Lung (tissue), 12 donors: ENCODE data around the gene CNTRL. TPM values are rescaled to one million over a fixed set of nuclear protein-coding genes. Genes with fewer than 3 reads are reported as not detected.

ENCODE experiments used
- ATAC-seq: fragments of 200-7000 bp; cut with Tn5 transposase; one replicate; pipeline ENCODE4 v1.9.1; 2020; ENCODE audit warnings: moderate number of reproducible peaks; ENCODE audit not compliant: insufficient read depth, low FRiP score
- DNase-seq, 3 donors: peaks; one replicate each; pipeline ENCODE4 v3.0.0-alpha.2; 2013 to 2017
- H3K27ac ChIP-seq, 2 donors: one replicate each; pipeline ENCODE4 v1.5.1; 2013; ENCODE audit warnings: mild to moderate bottlenecking in 2 of 2, moderate library complexity in 2 of 2, control low read depth in 1 of 2, inconsistent platforms in 1 of 2, low read depth in 1 of 2, low read length in 1 of 2
- H3K27me3 ChIP-seq, 3 donors: one replicate each; pipeline ENCODE4 v1.5.1; 2013; ENCODE audit warnings: low read length in 2 of 3; ENCODE audit not compliant: control insufficient read depth in 3 of 3, insufficient read depth in 3 of 3
- H3K36me3 ChIP-seq, 4 donors: one replicate each; pipeline ENCODE4 v1.5.1; 2013; ENCODE audit warnings: low read length in 4 of 4, mild to moderate bottlenecking in 1 of 4, moderate library complexity in 1 of 4; ENCODE audit not compliant: control insufficient read depth in 4 of 4, insufficient read depth in 4 of 4
- H3K4me1 ChIP-seq, 5 donors: one replicate each; pipeline ENCODE4 v1.5.1; 2013; ENCODE audit warnings: low read length in 5 of 5, mild to moderate bottlenecking in 2 of 5, moderate library complexity in 1 of 5; ENCODE audit not compliant: control insufficient read depth in 5 of 5, insufficient read depth in 5 of 5
- H3K4me3 ChIP-seq: one replicate; pipeline ENCODE4 v1.5.1; 2013; ENCODE audit warnings: mild to moderate bottlenecking, control low read depth, moderate library complexity
- H3K9ac ChIP-seq, 2 donors: one replicate each; pipeline ENCODE4 v1.5.1; 2013; ENCODE audit warnings: low read length in 2 of 2, control low read depth in 1 of 2; ENCODE audit not compliant: insufficient read depth in 1 of 2
- H3K9me3 ChIP-seq, 4 donors: one replicate each; pipeline ENCODE4 v1.5.1; 2013; ENCODE audit warnings: low read length in 3 of 4, mild to moderate bottlenecking in 1 of 4, moderate library complexity in 1 of 4; ENCODE audit not compliant: control insufficient read depth in 4 of 4, insufficient read depth in 3 of 4
- WGBS, 2 donors: extraction: QIAGEN DNeasy Blood & Tissue Kit; methylation state at CpG; one replicate each; pipeline ENCODE4 v1.1.7; 2013; 5-methylcytosine and 5-hydroxymethylcytosine counted together
- polyA plus RNA-seq, 2 donors: library from polyadenylated mRNA; stranded (reverse); fragments of 200-250 nt; gene quantifications; one replicate each; pipeline ENCODE4 v1.2.1, GENCODE V29; 2013
- total RNA-seq, 2 donors: library from RNA; depleted of rRNA in 1 of 2; stranded (reverse); fragments of >200 nt in 1 of 2; gene quantifications; one replicate each; pipeline ENCODE4 v1.2.1, GENCODE V29; 2014 to 2021
- TF ChIP-seq, protein P1 (sequence below): IDR thresholded peaks from 2 replicates; pipeline ENCODE4 v1.5.1; 2012; ENCODE audit warnings: mild to moderate bottlenecking; ENCODE audit errors: control extremely low read depth, extremely low read depth
- donor health status: control.
- donor health status: control.
- donor health status: Bipolar disorder and iron deficiency.
- donor health status: healthy.
- donor health status: DM: yes; HTN: yes; CAD: no.

The CNTRL gene
- total and polyA plus RNA-seq, 4 donors, result 9.5 to 42.9 (median 18.3) TPM

DNA sequence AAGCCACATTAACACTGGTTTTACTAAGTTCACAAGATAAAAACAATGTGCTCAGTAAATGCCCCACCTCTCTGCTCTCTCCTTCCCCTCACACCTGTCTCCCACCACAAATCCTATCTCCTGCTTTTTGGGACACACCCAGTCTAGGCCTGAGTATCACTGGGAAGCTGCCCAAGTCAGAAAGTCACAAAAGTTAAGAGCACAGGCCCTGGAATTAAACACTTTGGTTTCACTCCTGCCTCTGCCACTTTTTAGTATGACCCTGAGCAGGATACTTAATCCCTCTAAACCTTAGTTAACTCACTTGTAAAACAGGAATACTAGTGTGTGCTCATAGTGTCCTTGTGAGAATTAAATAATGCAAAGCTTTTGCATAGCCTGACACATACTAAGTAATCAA is 36.0 kb upstream of the CNTRL start:
- DNase-seq (no peak), ATAC-seq (no peak)
- no peaks in the 10 kb centered on the region for H3K9me3 ChIP-seq
- H3K27ac ChIP-seq, result no peak overlapping the region
- H3K27me3 ChIP-seq, result no peaks in the 10 kb centered on the region
- H3K9ac ChIP-seq, result no peak overlapping the region
- H3K36me3 ChIP-seq, result peaks cover 0 to 4% (median 0%) of the 10 kb centered on the region in 4 donors
- no peak overlapping the region for H3K4me3 ChIP-seq
- TF ChIP-seq, protein P1, sequence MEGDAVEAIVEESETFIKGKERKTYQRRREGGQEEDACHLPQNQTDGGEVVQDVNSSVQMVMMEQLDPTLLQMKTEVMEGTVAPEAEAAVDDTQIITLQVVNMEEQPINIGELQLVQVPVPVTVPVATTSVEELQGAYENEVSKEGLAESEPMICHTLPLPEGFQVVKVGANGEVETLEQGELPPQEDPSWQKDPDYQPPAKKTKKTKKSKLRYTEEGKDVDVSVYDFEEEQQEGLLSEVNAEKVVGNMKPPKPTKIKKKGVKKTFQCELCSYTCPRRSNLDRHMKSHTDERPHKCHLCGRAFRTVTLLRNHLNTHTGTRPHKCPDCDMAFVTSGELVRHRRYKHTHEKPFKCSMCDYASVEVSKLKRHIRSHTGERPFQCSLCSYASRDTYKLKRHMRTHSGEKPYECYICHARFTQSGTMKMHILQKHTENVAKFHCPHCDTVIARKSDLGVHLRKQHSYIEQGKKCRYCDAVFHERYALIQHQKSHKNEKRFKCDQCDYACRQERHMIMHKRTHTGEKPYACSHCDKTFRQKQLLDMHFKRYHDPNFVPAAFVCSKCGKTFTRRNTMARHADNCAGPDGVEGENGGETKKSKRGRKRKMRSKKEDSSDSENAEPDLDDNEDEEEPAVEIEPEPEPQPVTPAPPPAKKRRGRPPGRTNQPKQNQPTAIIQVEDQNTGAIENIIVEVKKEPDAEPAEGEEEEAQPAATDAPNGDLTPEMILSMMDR, result no peak
- H3K4me1 ChIP-seq, result no peaks in the 10 kb centered on the region

DNA sequence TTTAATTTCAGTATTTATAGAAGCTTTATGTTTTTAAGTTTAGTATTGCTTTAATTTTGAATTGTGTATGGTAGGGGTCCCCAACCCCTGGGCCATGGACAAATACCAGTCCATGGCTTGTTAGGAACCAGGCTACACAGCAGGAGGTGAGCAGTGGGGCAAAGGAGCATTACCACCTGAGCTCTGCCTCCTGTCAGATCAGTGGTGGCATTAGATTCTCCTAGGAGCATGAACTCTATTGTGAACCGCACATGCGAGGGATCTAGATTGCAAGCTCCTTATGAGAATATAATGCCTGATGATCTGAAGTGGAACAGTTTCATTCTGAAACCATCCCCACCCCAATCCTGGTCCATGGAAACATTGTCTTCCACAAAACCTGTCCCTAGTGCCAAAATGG is 26.6 kb upstream of the CNTRL start:
- 74 to 85% methylated on average over 2 of the region's 2 CpGs for WGBS, 2 donors
- H3K9ac ChIP-seq, result no peak overlapping the region
- no peak overlapping the region for H3K27ac ChIP-seq
- no peaks in the 10 kb centered on the region for H3K4me1 ChIP-seq
- H3K4me3 ChIP-seq, result no peak overlapping the region
- no peak for DNase-seq
- no peaks in the 10 kb centered on the region for H3K9me3 ChIP-seq
- no peaks in the 10 kb centered on the region for H3K36me3 ChIP-seq
- H3K27me3 ChIP-seq, result no peaks in the 10 kb centered on the region
- ATAC-seq, result no peak
- TF ChIP-seq, protein P1, result no peak

DNA sequence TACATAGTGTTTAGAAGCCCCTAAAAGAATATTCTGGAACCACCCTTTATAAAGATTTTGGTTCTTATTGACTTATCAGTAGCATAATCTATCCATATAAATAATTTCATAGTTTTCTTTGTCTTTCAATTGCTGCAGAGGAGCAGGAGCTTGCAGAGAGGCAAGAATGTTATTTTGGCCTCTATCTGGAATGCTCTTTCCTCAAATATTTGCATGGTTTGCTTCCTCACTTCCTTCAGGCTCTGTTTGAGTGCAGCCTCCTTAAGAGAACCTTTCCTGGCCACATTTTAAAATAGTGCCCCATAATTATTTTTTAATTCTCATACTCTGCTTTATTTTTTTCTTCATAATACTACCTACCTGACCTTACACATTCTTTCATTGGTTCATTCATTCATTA is 26.1 kb upstream of the CNTRL start:
- no peak for ATAC-seq
- no peaks in the 10 kb centered on the region for H3K9me3 ChIP-seq
- H3K4me1 ChIP-seq, result no peaks in the 10 kb centered on the region
- H3K27me3 ChIP-seq, result no peaks in the 10 kb centered on the region
- H3K36me3 ChIP-seq, result no peaks in the 10 kb centered on the region
- no peak overlapping the region for H3K9ac ChIP-seq
- DNase-seq, result peak in 1 of 3 donors; percentile 22
- TF ChIP-seq, protein P1, result no peak
- H3K27ac ChIP-seq, result no peak overlapping the region
- no peak overlapping the region for H3K4me3 ChIP-seq
